Bone marrow (tissue), 2 donors: ENCODE results near the gene LCN12.

Experiments
- DNase-seq, 2 donors: peaks; one replicate each; lab custom pipeline; 2025; lab: John Stamatoyannopoulos, UW

Gene LCN12

DNA sequence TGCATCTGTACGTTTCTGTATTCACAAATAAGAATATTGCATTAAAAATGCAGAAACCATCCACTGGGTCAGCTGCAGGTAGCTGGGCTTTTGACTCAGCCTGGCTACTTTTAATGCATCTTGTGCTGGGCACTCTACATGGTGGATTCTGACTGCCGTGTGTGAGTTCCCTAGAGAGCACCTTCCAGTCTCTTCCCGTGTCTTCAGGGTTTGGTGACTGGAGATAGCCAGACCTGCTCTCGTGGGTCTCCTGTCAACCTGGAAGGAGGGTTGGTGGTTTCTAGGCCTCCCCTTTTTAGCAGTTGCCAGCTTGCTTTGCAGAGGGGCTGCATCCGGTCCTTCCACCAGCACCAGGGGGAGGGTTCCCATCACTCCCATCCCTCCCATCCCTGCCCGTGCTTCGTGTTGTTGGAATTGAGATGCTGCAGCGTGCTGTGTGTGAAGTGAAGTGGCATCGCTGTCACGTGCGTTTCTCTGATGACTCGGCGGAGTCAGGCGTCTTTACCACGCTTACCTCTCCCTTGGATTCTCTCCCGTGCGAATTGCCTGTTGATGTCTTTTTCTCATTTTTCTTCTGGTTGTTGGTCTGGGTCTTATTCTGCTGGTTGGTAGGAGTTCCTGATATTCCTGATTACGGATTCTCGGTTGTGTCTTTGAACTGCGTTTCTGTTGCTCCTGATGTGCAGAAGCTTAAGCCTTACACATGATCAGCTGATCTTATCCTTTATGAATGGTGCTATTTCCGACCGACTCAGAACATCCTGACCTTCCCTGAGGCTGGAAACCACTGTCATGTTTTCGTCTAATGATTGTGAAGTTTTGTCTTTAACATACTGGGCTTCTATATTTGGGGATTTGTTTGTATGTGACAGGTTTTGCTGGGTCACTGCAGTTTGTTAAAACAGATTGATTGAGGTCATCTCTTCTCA, 24.5 kb upstream of the LCN12 start:
- no peak for DNase-seq

DNA sequence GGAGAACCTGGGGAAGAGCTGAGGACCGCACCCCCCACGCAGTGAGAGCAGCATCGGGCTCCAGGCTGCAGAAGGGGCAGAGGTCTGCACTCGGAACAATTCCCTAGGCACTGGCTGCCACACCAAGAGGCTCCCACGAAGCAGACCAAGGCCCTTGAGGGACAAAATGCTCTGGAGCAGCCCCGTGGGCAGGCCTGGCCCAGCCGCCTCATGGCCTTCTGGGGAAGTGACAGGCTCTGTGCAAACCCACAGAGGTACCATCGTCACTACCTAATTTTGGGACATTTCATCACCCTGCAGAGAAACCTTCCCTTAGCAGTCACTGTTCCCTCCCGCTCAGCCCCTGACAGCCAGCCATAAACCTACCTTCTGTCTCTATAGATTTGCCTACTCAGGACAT, 23.5 kb upstream of the LCN12 start:
- no peak for DNase-seq

DNA sequence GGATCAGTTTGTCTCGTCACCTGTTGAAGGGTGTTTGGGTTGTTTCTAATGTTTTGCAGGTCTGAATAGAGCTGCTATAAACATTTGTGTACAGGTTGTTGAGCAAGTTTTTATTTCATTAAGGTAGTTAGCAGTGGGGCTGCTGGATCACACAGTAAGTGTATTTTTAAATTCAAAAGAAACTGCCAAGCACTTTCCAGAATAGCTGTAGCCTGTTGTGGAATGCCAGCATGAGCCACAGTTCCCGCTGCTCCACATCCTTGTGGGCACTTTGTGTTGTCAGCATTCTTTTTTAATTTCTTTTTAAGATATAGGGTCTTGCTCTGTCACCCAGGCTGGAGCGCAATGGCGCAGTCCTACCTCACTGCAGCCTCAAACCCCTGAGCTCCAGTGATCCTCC, 22.1 kb upstream of the LCN12 start:
- DNase-seq = no peak

DNA sequence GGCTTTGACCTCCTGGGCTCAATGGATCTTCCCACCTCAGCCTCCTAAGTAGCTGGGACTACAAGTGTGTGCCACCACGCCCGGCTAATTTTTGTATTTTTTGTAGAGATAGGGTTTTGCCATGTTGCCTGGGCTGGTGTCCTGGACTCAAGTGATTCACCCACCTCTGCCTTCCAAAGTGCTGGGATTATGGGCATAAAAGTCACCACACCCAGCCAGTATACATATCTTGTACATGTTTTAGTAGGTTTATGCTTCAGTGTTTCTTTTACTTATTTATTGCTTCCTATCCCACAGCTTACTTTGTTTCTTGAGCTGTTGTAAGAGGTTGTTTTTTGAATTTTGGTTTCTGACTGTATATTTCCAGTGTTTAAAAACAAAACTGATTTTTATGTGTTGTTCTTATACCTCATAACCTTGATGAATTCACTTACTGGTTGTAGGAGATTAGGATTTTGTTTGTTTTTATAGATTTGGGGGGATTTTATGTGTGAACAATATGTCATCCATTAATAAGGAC, 20.4 kb upstream of the LCN12 start:
- DNase-seq = no peak

DNA sequence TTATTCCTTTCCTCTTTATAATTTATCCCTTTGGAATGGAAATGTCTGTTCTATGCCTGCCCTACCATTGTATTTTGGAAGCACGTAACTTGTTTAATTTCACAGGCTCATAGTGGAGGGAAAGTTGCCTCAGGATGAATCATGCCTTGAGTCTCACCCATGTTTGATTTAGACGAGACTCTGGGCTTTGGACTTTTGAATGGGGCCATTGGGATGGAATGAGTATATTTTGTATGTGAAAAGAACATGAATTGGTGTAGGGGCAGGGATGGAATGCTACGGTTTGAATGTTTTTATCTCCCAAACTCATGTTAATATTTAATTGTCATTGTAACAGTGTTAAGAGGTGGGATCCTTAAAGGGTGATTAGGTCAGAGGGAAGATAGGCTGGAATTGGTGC, 17.8 kb upstream of the LCN12 start:
- no peak for DNase-seq

DNA sequence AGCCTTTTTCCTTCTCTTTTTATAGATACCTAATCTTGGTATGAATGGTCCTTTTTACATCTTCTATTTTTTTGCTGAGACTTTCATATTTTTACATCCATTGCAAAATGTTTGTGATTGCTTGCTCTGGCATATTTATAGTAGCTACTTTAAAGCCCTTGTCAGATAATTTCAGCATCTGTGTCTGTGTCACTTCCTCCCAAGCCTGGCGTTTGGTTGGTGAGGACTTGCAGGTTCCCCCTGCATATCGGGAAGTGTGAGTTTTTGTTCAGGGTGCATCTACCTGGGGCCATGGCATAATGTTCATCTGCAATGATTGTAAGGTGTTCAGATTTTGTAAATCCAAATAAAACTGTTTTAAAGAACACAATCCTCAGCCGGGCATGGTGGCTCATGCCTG, 16.4 kb upstream of the LCN12 start:
- DNase-seq = no peak

DNA sequence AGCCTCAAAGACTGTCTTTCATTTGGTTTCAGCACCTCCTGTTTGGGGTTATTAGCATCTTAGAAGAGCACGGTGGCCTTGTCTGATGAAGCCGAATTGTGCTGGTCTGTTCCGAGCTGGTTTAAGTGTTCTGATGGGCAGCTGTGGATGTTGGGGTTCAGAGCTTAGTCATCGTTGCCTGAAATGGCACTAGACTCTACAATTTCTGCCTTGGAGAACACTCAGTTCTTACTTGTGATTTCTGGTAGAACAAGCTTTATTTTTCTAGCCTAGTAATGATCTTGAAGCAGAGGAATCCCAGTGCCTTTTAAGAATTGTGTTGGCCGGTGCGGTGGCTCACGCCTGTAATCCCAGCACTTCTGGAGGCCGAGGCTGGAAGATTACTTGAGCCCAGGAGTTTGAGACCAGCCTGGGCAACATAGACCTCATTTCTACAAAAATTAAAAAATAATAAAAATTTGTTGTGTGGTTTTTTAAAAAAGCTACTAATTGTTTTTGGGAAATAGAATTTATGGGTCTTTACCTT, 15.4 kb upstream of the LCN12 start:
- DNase-seq = no peak

DNA sequence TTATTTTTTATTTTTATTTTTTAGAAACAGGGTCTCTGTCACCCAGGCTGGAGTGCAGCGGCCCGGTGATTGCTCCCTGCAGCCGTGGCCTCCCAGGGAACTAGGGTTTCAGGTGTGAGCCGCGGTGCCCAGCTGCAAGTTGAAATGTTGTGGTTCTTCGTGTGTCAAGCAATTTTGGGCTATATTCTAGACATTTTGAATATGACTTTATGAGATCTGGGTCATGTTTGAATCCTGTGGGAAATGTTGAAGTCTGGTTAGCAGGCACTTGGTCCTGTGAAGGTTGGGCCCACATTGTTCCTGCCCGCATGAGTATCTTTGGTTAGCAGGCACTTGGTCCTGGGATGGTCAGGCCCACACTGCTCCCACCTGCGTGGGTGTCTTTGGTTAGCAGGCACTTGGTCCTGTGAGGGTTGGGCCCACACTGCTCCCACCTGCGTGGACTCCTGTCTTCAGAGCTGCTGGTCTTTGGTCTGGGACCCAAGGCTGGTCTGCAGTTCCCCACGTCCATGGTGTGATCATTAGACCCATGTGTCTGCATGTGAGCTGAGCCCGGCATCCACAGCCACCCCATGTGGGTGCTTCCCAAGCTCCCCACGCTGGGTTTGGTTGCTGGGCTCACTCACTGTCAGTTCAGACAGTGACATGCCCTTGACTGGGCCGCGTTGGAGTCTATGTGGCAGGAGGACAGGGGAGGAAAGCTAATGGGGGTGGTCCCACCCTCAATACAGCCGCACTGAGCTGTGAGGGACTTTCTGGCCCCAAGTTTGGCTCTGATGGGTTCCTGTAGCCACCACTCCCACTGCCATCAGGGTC, 14.7 kb upstream of the LCN12 start:
- no peak for DNase-seq

DNA sequence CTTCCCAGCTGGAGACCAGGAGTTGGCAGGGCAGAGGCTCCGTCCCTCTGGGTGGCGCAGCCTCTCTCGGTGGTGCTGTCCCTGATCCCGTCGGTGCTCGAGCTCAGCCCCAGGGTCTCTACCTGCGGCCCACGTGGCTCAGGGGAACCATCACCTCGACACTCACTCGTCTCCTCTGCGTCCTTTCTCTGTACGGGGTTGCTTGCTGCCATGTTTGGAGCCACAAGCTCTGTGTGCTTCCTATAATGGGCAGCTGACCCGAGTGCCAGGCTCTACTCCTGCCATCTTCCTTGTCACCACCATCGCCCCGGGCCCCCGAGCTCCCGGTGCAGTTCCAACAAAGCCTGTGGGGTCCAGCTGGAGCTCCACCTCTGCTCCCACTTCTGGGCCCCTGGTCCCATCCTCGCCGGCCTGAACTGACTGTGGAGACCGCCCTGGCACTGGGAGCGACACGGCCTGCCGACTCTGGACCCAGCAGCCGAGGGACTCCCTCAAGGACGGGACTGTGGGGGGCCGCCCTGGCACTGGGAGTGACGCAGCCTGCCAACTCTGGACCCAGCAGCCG, 12.6 kb upstream of the LCN12 start:
- DNase-seq = no peak

DNA sequence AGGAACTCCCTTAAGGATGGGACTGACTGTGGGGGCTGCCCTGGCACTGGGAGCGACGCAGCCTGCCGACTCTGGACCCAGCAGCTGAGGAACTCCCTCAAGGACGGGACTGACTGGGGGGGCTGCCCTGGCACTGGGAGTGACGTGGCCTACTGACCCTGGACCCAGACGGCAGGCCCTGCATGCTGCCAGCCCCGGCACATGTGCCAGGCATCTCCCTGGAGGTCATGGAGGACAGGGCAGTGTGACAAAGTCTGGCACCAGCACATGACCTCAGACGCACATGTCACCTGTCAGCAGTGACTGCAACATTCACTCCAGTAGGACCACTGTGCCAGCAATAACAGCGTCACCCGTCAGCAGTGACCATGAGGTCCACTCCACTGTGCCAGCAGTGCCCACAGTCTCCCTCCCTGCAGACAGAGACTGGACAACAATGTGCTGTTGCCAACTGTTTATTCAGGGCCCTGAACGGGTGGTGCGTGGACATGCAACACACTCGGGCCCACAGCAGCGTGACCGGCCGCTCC, 12.0 kb upstream of the LCN12 start:
- no peak for DNase-seq

DNA sequence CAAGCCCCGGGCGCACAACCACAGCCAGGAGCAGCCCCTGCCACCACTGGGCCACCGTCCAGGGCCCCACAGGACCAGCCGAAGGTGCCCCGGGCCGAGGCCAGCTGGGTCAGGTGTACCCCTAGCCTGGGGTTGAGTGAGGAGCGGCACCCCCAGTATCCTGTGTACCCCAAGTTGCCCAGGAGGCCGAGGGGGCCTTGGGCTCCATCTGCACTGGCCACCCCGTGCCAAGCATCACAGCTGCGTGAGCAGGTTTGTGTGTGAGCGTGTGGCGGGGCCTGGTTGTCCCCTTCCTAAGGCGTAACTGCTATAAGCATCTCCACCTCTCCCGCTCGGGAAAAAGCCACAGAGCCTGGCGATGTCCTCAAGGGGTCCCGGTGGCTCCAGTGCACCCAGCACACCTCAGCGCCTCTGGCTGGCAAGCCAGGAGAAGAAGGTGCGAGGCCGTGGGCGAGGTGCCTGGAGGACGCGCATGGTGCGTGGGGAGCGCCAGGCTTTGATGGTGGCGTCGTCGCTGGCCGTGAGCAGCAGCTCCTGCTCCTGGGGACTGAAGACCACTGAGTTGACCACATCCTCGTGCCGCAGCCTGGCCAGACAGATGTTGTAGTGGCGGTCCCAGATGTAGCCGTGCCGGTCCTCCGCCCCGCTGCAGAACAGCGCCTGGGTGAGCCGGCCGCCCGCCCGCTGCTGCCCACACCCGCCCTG, 11.4 kb upstream of the LCN12 start:
- no peak for DNase-seq

DNA sequence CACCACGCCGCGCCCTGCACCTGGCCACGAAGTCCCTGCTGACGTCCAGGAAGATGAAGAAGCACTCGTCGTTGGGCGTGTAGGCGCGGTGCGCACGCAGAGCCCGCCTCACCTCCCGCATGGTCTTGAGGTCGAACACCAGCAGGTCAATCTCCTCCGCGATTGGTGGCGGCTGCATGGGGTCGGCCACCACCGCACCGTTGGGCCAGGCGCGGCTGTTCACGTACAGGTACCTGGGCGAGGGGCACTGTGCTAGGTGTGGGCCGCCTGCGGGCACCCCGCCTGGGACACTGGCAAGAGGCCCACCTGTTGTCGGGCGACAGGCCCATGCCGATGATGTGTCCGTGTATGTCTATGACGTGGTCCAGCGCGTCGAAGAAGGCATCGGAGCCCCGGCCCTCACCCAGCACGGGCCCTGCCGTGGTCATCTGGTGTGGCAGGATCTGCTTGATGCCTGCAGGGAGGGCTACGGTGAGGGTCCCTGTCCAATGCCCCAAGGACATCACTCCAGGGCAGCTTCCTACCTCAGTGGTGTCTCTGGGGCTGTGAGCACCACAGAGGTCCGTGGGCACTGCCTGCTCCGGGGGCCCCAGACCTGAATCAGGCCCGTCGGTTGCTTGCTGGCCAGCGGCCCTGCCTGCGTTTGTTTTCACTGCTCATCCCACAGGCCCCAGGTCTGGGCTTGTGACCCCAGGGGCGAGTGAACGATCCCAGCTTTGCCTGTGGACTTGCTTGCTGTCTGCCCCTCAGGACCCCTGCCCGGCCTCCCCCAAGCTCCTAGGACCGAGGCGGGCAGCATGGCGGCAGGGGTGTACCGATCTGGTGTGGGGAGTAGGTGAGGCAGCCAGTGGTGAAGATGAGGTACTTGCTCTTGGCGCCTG, 10.6 kb upstream of the LCN12 start:
- no peak for DNase-seq

DNA sequence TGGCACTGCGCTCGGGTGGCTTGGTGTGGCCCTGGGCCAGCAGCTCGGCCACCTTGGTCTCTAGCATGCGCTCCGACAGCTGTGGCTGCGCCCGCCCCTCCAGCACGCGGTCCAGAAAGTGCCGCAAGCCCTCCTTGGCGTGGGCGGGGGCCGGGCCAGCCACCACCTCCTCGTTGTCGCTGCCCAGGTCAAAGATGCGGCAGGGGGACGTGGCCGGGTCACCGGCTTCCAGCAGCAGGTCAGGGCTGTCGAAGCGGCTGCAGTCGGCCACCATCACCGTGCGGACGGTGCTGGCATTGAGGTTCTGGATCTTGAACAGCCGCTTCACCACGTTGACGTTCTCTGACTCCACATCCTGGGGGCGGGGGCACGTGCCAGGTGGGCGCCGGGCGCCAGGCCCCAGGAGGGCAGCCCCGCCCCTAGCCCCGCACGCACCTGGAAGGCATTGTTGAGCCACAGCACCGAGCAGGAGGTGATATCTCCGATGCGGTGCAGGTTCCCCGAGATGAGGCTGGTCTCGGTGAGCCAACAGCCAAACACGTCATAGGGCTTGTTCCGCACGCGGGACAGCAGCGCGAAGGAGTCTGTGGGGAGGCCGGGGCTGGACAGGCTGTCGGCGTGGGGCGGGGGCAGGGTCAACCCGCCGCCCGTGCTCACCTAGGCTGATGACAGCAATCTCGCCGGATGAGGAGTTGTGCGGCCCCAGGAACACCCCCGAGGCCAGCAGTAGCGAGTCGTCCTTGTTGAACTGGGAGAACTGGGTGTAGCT, 9.8 kb upstream of the LCN12 start:
- DNase-seq = no peak

DNA sequence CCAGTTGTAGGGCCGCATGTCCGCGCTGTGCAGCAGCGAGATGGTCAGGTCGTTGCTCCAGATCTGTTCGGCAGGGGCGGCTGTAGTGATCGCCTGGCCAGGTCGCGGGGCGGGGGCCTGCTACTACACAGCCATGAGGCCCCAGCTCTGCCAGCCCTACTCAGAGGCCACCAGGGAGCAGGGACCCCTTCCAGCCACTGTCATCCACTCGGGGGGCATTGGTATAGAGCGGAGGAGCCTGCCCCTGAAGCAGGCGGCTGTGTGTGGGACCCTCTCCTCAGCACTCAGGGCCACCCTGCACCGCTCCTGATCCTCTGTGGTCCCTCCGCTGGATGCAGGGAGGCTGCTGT, 9.2 kb upstream of the LCN12 start:
- no peak for DNase-seq

DNA sequence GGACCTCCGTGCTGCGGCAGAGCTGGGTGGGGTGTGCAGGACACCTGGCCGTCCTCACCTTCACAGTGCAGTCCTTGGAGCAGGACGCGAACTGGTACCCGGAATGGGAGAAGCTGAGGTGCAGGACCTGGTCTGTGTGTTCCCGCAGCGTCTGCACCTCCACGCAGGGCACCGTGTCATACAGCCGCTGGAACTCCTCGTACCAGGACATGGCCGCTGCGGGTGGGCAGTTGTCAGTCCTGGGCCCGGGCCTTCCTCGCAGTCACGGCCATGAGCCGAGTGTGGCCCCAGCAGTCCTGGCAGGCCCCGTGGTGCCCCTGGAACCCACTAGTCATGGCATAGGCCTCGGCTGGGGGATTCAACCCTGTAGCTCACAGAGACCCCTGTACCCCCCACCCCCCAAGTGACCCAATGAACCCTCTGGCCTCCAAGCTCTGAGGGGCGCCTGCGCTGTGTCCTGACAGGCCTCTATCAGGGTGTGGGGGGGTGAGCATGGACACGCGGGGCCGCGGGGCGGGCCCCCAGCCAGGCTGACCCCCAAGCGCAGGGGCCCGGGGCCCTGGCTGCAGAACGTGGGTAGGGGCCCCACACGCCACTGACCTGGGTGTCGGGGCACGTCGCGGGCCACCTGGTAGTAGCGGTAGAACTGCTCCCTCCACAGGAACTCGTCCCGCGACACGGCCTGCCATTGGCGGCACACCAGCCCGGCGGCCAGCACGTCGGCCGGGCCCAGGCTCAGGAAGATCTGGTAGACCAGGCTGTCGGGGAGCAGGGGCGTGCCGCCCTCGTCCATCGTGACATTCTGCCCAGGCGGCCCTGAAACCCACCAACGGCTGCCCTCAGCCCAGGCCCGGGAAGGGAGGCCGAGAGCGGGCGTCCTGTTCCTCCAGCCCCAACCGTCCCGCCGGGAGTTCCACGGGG, 8.5 kb upstream of the LCN12 start:
- DNase-seq = no peak

DNA sequence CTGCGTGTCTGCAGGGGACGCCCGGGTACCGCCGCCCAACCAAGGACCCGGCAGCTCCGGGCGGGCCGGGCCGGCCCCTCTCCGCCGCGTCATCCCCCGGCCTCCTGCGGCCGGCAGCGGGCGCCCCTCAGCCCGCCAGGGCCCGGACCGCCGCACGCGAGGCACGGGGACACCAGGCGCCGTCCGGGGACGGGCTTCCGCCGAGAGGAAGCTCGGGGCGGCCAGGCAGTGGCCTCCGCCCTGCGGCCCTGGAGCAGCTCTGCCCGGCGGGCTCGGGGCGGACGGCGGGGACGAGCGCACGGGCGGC, 7.9 kb upstream of the LCN12 start:
- no peak for DNase-seq

DNA sequence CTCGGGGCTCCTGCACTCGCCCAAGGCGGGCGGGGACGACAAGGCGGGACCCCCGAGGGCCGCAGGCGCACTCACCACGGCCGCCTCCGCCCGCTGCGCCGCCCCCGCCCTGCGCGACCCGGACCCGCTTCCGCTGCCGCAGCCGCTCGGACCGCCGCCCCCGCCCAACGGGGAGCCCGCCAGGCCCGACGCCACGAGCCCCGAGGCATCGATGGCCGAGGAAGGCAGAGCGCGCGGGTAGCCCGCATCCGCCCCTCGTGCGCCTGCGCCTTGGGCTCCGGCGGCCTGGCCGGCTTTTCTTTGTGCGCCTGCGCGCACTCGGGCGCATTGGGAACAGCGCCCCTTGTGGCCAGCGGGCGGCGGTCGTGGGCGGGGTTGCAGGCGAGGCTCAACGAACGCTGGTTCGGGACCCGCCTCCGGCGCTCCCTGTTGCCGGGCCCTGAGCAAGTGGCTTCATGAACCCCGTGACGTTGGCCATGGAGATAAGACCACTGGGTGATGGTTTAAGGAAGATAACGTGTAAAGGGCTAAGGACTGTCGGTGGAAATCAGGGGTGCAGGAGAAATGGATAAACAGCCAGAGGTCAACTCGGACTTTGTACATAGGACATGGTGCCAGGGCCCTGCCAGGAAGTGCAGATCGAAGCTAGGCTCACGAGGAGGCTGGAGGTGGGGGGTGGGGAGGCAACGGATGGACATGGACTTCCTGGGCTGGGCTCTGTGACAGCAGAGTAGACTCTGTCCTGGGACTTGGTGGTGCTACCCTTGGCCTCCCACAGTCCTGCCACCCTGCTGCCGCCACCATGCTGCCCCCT, 7.3 kb upstream of the LCN12 start, which contains the start of the genes C8G and FBXW5:
Gene C8G (plus strand): TSS at position 725 of the 814 bp plus-strand sequence. CDS start 78 bp downstream, at position 803.
Gene FBXW5 (minus strand): TSS at position 220 of the 814 bp plus-strand sequence. CDS start 655 bp downstream, outside the sequence.
- DNase-seq = peak; percentile 82 to 89
